ENCODE data around the gene NOP14. TPM values are rescaled to one million over a fixed set of nuclear protein-coding genes. Genes with fewer than 3 reads are reported as not detected.

The NOP14 gene
- polyA plus RNA-seq, 1 of the 3 experiments (the other 2 are of a cell fraction): 9.8 TPM

GRCh38 chr4:2928242-2929176 is 34.7 kb downstream of the NOP14 start:
- Histone ChIP-seq H3K4me2 (no peak overlapping the region), H3K9ac (no peak overlapping the region), H3K27me3 (ENCODE audit: insufficient read depth) (no peaks in the 10 kb centered on the region), H3F3A (replicated peaks; ENCODE audit: insufficient read depth) (peaks cover 8% of the 10 kb centered on the region), H3K4me1 (ENCODE audit: control insufficient read depth in 1 of 2, insufficient read depth in 2 of 2, low read depth in 1 of 2, low read length in 1 of 2) (peaks cover 7 to 14% of the 10 kb centered on the region in 2 experiments; a peak in 2 of 4 replicates), H3K36me3 (replicated peaks in 1 of 2; ENCODE audit: control insufficient read depth in 1 of 2, insufficient read depth in 2 of 2, low read length in 1 of 2) (peaks cover 14 to 85% of the 10 kb centered on the region in 2 experiments), H3K79me2 (ENCODE audit: insufficient read depth) (peaks cover 10% of the 10 kb centered on the region), H3K27ac (ENCODE audit: low read depth in 2 of 2, low read length in 1 of 2) (no peak overlapping the region; a peak in 1 of 4 replicates), H3K9me2 (no peaks in the 10 kb centered on the region), H3K4me3 (ENCODE audit: low read depth in 2 of 2, low read length in 1 of 2) (no peak overlapping the region), H2AFZ (ENCODE audit: low read depth) (no peak overlapping the region), H3K9me3 (no peaks in the 10 kb centered on the region), H4K20me1 (ENCODE audit: insufficient read depth) (peaks cover 11% of the 10 kb centered on the region; the same call in 1 of the 2 replicates)
- no peak for DNase-seq
- POLR2A ChIA-PET: interaction anchor here (0.6 to 1.0 kb wide), 2 partner anchors 8 to 163 kb away, joined by 3 to 4 read pairs; no protein-coding TSS in a partner anchor
- TF ChIP-seq NRF1 (IDR thresholded peaks at IDR 0.05; ENCODE audit: low read depth, low read length): no peak
- TF ChIP-seq NFIC (IDR thresholded peaks at IDR 0.05; ENCODE audit: borderline replicate concordance): no peak
- no peak for TF ChIP-seq EP300 (IDR thresholded peaks at IDR 0.05; ENCODE audit: borderline replicate concordance in 1 of 2, low read depth in 1 of 2, low read length in 1 of 2)
- TF ChIP-seq JUND (IDR thresholded peaks at IDR 0.05): no peak
- CTCF ChIA-PET: no interaction called here
- WGBS (ENCODE audit: low lambda C conversion rate): 94% methylated on average over 22 of the region's 32 CpGs

GRCh38 chr4:2927696-2928075 is 35.5 kb downstream of the NOP14 start:
- Histone ChIP-seq H3K36me3 (replicated peaks in 1 of 2; ENCODE audit: control insufficient read depth in 1 of 2, insufficient read depth in 2 of 2, low read length in 1 of 2) (peaks cover 18 to 89% of the 10 kb centered on the region in 2 experiments), H3K4me1 (ENCODE audit: control insufficient read depth in 1 of 2, insufficient read depth in 2 of 2, low read depth in 1 of 2, low read length in 1 of 2) (peaks cover 0 to 6% of the 10 kb centered on the region in 2 experiments; a peak in 1 of 4 replicates), H3K27ac (ENCODE audit: low read depth in 2 of 2, low read length in 1 of 2) (no peak overlapping the region), H3K79me2 (ENCODE audit: insufficient read depth) (peaks cover 8% of the 10 kb centered on the region; the same call in 1 of the 2 replicates), H3K4me3 (ENCODE audit: low read depth in 2 of 2, low read length in 1 of 2) (no peak overlapping the region), H4K20me1 (ENCODE audit: insufficient read depth) (peaks cover 11% of the 10 kb centered on the region; the same call in 1 of the 2 replicates), H3K9me2 (no peaks in the 10 kb centered on the region), H3K27me3 (ENCODE audit: insufficient read depth) (no peaks in the 10 kb centered on the region), H3K4me2 (no peak overlapping the region), H3F3A (replicated peaks; ENCODE audit: insufficient read depth) (peaks cover 8% of the 10 kb centered on the region), H3K9me3 (no peaks in the 10 kb centered on the region), H3K9ac (no peak overlapping the region), H2AFZ (ENCODE audit: low read depth) (no peak overlapping the region)
- TF ChIP-seq NFIC (IDR thresholded peaks at IDR 0.05; ENCODE audit: borderline replicate concordance) (no peak), JUND (IDR thresholded peaks at IDR 0.05) (no peak), EP300 (IDR thresholded peaks at IDR 0.05; ENCODE audit: borderline replicate concordance in 1 of 2, low read depth in 1 of 2, low read length in 1 of 2) (no peak), TEAD4 (IDR thresholded peaks at IDR 0.05; ENCODE audit: borderline replicate concordance, insufficient read depth) (no peak), GATA2 (CRISPR knock-in tag; IDR thresholded peaks at IDR 0.05) (no peak), RFX5 (IDR thresholded peaks at IDR 0.05; ENCODE audit: low read length) (no peak), FOXJ3 (CRISPR knock-in tag; IDR thresholded peaks at IDR 0.05) (no peak), USF2 (IDR thresholded peaks at IDR 0.05; ENCODE audit: borderline replicate concordance, low read depth, low read length) (no peak), REST (IDR thresholded peaks at IDR 0.05; ENCODE audit: low read depth, low read length) (no peak), FOXM1 (IDR thresholded peaks at IDR 0.05; ENCODE audit: low read depth) (no peak), SIN3A (IDR thresholded peaks at IDR 0.05; ENCODE audit: borderline replicate concordance, low read depth, low read length) (no peak), MXI1 (IDR thresholded peaks at IDR 0.05; ENCODE audit: low read depth, low read length) (no peak), PBX3 (IDR thresholded peaks at IDR 0.05) (no peak), NRF1 (IDR thresholded peaks at IDR 0.05; ENCODE audit: low read depth, low read length) (no peak), GABPA (IDR thresholded peaks at IDR 0.05; ENCODE audit: low read depth) (no peak), USF1 (IDR thresholded peaks at IDR 0.05; ENCODE audit: borderline replicate concordance, low read depth) (no peak), EZH2phosphoT487 (IDR thresholded peaks at IDR 0.05; ENCODE audit: borderline replicate concordance, low read depth) (no peak)
- ChIA-PET POLR2A (interaction anchor here (1.0 kb wide), 1 partner anchor 9 kb away, joined by 4 read pairs; no protein-coding TSS in a partner anchor), CTCF (no interaction called here)
- WGBS (ENCODE audit: low lambda C conversion rate): 93% methylated on average over 12 of the region's 12 CpGs
- no peak for DNase-seq

All from SK-N-SH (cell line).